H54 (cell line): ENCODE results near the gene PPIH.
A peak's percentile ranks its signal among the peaks of the same experiment; 100 is the strongest.
"Not testable (repeated sequence)": the region's sequence is repeated elsewhere in the genome, so short reads cannot be mapped to it uniquely, and the experiment has no call there.

Experiments used
- DNase-seq: peaks from one replicate; pipeline ENCODE4 v3.0.0; 2011; ENCODE audit warnings: low spot score, mixed read lengths; ENCODE audit not compliant: insufficient read length
- FAIRE-seq: peaks from 3 replicates; lab custom pipeline; 2011; peaks lifted over from hg19 to GRCh38; lab: Jason Lieb, UNC
- POLR2A ChIP-seq: IDR thresholded peaks from 2 replicates; pipeline ENCODE4 v1.6.1; 2011; ENCODE audit warnings: low read depth, mild to moderate bottlenecking, low read length

PPIH gene

GRCh38 chr1:42675467-42675866, 17.2 kb downstream of the PPIH start:
- DNase-seq (no peak), FAIRE-seq (no peak)
- no peak for TF ChIP-seq POLR2A

DNA sequence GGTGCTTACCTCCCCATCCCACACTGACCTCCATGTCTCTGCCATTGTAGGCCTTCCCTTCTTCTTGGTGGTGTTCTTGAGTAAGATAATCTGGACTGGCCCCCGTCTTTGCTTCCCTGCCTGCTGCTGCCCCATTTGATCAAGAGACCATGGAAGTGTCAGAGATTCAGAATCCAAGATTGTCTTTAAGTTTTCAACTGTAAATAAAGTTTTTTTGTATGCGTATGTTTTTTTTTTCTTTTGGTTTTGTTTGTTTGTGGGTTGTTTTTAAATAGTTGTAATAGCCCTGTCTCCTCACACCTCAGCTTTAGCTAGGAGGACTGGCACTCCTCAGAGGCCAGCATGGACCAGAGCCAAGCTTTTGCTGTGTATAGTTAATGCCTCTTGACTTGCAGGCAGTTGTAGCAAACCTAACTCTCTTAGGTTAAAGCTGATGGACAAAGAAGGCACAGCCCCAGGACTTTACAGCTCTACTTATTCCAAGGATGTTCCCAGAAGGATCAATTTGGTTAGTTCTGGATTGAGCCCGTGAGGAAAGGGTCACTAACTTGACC, 18.4 kb downstream of the PPIH start:
- FAIRE-seq, result no peak
- no peak for TF ChIP-seq POLR2A
- no peak for DNase-seq

- TF ChIP-seq POLR2A, result no peak
- no peak for DNase-seq
- FAIRE-seq, result no peak
Measured at GRCh38 chr1:42679364-42679983, 21.3 kb downstream of the PPIH start.

DNA sequence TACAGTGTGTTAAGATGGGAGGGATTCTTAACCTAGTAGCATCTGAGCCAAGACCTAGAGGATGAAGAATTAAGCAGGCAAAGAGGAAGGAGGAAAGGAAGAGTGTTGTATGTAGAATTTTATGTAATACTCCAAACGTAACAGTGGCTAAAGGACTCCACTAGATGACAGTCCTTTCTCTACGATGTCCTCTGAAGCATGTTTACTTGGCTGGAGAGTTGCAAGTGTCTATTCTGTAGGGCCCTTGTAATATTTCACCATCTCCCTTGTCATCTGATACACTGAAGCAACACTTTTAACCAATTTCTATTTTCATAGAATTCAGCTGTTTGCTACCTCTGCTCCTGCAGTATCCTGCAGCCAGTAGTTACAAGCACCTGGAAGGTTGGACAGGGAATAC, 21.8 kb downstream of the PPIH start:
- FAIRE-seq, result no peak
- no peak for DNase-seq
- no peak for TF ChIP-seq POLR2A

- no peak for TF ChIP-seq POLR2A
- DNase-seq (no peak), FAIRE-seq (no peak)
Measured at GRCh38 chr1:42680921-42681683, 22.9 kb downstream of the PPIH start.

DNA sequence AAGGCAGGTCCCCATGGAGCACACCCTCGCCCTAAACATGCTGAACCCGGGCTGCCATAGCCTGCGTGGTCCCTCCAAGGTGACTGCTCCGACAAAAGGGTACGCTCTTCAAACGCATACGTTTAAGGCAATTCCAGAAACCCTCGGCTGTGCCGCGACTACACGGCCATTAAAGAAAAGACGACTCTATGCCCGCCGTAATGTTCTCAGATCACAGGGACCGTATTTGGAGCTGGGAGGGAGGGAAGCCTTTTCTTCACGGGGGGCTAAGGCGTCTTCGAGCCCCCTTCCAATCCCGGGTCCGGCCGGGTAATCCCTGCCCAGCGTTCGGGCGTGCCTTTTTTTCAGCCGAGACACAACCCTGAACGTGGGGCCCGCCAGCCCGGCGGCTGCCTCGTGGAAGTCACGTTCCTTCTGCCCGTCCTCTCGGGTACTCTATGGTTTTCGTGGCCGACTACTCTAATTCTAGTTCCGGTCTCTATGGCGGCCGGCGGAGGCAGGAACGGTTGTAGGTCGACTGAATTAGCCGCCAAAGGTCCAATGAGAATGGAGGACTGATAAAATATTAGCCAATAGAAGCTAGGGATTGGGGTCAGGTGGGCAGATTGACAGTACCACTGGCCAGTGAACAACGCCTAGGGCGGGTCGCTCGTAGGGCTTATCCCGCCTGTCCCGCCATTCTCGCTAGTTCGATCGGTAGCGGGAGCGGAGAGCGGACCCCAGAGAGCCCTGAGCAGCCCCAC, 23.7 kb downstream of the PPIH start, which contains the start of gene YBX1:
YBX1 (plus strand) TSS at position 678 of the 743 bp plus-strand sequence. CDS start 148 bp downstream, outside the sequence.
- peak; percentile 68 for TF ChIP-seq POLR2A
- peak; percentile 81 for FAIRE-seq

DNA sequence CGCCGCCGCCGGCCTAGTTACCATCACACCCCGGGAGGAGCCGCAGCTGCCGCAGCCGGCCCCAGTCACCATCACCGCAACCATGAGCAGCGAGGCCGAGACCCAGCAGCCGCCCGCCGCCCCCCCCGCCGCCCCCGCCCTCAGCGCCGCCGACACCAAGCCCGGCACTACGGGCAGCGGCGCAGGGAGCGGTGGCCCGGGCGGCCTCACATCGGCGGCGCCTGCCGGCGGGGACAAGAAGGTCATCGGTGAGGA, 24.2 kb downstream of the PPIH start:
- peak; percentile 22; the same call in 1 of the 2 replicates for TF ChIP-seq POLR2A
- not testable (repeated sequence) for FAIRE-seq

More for the DNA sequence above, 23.7 kb downstream of the PPIH start, which contains the start of gene YBX1:
- DNase-seq, result peak; percentile 94

GRCh38 chr1:42682739-42683531, 24.7 kb downstream of the PPIH start:
- DNase-seq, result peak; percentile 39
- TF ChIP-seq POLR2A, result peak; percentile 46
- FAIRE-seq, result no peak

More for the DNA sequence above, 24.2 kb downstream of the PPIH start:
- DNase-seq, result not testable (repeated sequence)

DNA sequence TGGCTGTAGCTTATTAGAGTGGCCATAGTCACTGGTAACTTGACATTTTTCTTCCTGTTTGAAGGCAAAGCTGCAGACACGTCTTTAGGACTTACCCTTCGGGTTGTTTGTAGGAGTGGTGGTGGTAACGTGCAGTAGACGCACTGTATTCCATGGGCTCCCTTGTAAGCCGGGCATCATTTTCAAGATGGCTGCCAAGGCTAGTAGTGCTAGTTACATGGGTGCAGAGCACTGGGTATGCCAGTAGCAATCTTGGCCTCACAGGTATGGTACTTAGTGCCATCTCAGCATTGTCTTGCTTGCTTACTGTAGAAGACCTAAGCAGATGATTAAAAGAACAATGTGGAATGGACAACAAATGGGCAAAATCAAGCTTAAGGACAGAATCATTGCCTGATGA, 25.9 kb downstream of the PPIH start:
- no peak for FAIRE-seq
- no peak for DNase-seq
- no peak for TF ChIP-seq POLR2A

GRCh38 chr1:42686418-42686817, 28.2 kb downstream of the PPIH start:
- TF ChIP-seq POLR2A, result no peak
- FAIRE-seq (no peak), DNase-seq (no peak)

GRCh38 chr1:42689912-42690311, 31.7 kb downstream of the PPIH start:
- no peak for TF ChIP-seq POLR2A
- FAIRE-seq (no peak), DNase-seq (no peak)

DNA sequence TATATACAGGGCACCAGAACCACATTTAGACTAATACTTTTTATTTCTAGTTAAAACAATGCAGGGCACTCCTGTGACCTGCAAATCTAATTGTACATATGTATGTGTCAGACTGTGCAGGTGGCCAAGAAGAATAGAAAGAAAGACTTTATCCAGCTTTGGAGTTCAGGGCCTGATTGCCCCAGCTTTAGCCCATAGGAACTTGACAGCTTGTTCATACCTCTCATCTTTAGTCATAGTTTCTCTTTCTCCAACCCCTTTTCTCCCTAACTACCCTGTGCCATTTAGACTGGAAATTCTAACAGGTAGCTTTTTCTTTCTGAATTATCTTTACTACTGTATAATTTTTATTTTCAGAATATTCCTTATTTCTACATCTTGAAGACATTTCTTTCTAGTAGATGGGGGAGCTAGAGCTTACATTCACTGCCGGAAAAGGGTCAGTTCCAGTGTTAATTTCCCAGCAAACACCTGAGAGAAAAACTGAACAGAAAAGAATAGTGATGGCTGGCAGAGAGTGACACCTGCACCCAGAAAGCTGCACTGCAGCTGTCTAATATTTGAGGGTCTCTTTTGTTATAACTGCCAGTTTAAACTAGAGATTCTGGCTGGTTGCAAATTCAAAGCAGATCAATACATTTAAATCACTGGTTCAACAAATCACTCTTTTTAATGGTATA, 32.4 kb downstream of the PPIH start:
- no peak for TF ChIP-seq POLR2A
- DNase-seq (no peak), FAIRE-seq (peak; percentile 36)

DNA sequence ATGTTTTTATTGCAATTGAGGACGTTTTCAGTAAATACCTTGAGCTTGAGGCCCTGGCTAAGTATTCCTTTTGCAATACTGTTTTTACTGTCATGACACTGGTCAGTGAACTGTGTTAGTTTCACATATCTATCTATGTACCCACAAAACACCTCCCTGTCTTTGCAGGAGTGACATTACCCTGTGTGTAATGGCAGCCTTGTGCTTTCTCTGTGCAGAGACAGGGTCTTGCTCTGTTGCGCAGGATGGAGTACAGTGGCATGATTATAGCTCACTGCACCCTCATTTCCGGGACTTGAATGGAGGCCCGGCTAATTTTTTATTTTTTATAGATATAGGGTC, 32.9 kb downstream of the PPIH start:
- DNase-seq (no peak), FAIRE-seq (no peak)
- TF ChIP-seq POLR2A, result no peak
